ENCODE measurements around the gene OSBPL8.

OSBPL8 gene

DNA sequence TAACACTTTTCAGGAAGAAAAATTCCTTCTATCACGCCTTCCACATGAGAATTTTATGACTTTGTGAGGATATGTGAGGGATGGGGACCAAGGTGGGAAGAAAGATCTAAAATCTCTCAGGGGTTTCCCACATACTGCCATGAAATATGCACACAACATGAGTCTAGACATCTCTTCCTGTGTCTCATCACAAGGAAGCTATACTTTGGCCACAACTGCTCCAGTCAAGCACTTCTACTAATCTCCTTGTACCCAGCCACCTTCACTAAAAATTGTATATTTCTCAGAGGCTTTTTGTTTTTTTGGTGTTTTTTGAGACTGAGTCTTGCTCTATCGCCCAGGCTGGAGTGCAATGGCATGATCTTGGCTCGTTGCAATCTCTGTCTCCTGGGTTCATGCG is 3.2 kb downstream of the OSBPL8 start:
- no peak for ATAC-seq
- DNase-seq, result no peak

DNA sequence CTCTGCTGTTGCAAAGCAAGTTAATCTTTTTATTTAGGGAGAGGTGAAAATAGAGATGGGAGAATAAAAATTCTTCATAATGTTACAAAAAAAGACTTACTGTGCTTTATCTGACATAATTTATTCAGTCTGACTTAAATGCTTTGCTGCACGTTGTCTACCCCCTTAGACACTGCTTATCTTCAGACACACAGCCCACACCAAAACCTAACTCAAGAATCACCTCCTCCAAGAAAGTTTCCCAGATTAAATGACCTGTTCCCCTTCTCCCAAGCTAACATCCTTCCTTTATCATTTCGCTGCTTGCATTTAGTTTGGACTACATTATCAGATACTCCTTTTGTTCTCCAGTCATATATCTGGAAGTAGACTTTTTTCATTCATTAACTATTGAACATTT is 3.8 kb downstream of the OSBPL8 start:
- DNase-seq, result no peak
- ATAC-seq, result no peak

GRCh38 chr12:76555231-76555767 is 4.3 kb downstream of the OSBPL8 start:
- DNase-seq (no peak), ATAC-seq (no peak)

DNA sequence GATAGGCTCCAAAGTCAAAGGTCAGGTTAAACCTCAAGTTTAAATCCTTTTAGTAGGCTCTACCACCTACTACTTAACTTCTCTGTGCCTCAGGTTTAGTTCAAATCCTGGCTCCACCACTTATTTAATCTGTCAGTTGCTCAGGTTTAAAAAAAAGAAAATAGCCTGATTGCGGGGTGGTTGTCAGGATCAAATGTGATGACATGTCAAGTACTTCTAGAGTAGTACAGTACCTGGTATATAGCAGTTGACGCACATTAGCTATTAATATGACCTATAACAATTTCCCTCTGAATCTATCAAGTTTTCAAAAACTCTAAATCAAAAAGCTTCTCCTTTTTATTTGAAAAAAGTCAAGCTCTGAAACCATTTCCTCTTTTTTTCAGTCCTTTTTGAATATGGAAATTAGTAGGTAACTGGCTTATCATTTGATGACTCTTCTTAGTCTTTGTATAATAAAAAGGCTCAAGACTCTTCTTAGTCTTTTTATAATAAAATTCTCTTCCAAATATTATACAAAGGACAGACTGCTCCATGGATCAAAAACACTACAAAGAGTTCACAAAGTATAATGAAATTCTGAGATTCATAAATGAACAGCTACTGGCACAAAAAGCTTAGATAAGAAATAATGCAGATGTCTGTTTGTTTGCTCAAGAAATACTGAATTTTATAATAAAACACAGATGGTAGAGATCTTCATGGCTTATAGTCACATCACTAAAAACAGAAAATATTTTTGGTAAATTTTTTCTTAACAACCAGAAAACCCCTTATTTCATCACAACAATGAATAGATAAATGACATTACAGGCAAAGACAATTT is 5.0 kb downstream of the OSBPL8 start:
- DNase-seq (no peak), ATAC-seq (no peak)

GRCh38 chr12:76552343-76552938 is 7.1 kb downstream of the OSBPL8 start:
- DNase-seq, result no peak

DNA sequence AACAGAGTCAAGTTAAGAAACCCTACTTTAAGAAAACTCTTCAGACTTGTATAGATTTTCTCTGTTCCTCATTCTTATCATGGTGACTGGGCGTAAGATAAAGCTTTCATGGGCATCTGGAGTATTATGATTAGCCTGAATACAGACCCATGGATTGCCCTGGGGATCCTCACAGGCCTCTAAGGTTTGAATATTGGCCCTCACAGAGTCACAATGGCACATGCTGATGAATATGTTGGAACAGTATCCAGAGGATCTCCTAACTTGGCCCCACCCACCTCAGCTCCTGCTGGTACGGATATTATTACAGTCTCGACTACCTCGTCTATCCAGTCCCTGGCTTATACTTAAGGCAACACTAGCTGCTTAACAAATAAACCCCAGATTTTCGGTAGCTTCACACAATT is 8.1 kb downstream of the OSBPL8 start:
- DNase-seq (no peak), ATAC-seq (no peak)

More at GRCh38 chr12:76552343-76552938, 7.1 kb downstream of the OSBPL8 start:
- no peak for ATAC-seq

DNA sequence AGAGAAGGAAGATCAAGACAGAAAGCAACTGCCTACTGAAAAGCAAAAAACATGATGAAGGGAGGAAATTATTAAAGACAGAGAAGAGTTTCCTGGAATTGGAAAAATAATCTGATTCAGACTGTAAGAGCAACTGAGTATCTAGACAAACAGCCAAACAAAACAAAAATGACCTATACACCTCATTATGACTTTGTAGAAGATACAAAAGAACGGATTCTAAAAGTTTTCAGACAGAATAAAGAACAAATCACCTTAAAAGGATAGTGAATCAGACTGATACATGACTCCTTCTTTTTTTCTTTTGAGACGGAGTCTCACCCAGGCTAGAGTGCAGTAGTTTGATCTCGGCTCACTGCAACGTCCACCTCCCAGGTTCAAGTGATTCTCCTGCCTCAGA is 10.4 kb downstream of the OSBPL8 start:
- DNase-seq (no peak), ATAC-seq (no peak)

DNA sequence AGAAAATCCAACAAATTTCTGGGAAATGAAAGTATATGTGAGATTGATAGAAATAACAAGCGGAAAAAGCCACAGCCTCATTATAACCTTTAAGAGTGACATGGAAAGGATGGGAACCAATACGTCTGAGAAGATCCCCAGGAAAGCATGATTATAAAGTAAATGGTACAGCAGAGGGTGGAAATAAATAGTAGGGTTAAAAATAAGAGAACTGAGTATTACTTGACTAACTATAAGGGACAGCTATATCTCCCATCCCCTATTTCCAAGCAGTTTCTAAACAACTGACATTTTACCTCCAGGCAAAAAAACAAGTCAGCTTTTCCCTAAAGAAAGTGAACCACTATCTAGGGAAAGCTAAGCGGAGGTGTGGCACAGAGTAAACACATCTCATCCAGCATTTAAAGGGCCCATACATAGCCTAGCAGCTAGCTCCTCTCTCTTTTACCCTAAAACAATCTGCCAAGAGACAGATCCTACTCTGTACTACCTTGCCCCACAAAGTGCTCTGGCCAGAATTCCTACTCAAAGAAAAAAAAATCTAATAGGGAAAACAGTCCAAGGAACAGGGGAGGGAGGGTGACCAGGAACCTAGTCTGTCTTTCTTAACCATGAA is 11.2 kb downstream of the OSBPL8 start:
- no peak for ATAC-seq
- no peak for DNase-seq

DNA sequence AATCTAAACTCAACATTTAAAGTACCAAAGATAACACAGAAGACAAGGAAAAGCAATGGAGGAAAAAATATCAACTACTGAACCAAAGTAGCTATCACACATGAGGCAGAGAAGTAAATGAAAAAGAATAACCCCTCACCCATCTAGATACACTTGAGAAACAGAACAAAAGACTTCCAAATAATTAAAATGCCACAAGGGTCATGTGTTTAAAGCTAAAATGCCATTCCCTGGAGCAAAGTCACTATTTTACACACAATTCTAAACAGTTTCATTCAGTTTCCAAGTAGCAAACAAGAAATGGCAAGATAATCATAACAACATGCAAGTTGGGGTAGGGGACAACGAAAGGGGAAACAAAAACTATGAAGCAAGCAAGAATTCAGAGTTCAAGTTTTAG is 12.0 kb downstream of the OSBPL8 start:
- ATAC-seq (no peak), DNase-seq (no peak)

GRCh38 chr12:76546889-76547288 is 12.7 kb downstream of the OSBPL8 start:
- no peak for DNase-seq
- no peak for ATAC-seq

GRCh38 chr12:76545486-76545885 is 14.1 kb downstream of the OSBPL8 start:
- DNase-seq (no peak), ATAC-seq (peak; percentile 23)

GRCh38 chr12:76544601-76545261 is 14.8 kb downstream of the OSBPL8 start:
- no peak for DNase-seq
- peak; percentile 76 for ATAC-seq

DNA sequence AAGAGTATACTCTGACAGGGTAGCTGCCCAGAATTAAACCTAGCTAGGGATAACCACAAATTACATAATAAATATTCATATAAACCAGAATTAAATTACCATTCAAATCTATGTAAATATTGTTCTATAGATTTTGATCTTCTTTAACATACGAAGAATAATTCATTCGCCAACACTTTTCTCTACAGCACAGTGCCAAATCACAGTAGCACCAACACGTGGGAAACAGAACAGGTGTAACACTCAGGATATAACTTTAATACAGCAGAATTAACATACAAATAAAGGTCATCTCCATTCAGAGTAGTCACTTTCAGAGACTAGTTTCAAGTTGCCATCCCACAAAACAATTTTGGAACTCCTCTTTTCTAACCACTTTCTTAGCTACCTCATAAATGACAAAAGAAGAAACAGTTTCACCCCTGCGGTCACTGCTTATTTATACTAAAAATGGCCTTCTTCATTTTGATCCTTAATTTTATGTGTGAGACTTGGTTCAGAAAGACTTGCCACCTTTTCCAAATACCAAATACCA is 15.7 kb downstream of the OSBPL8 start:
- no peak for ATAC-seq

GRCh38 chr12:76542908-76543307 is 16.7 kb downstream of the OSBPL8 start:
- ATAC-seq (no peak), DNase-seq (no peak)

More for the DNA sequence above, 15.7 kb downstream of the OSBPL8 start:
- no peak for DNase-seq

GRCh38 chr12:76539727-76540126 is 19.8 kb downstream of the OSBPL8 start:
- DNase-seq (no peak), ATAC-seq (no peak)

DNA sequence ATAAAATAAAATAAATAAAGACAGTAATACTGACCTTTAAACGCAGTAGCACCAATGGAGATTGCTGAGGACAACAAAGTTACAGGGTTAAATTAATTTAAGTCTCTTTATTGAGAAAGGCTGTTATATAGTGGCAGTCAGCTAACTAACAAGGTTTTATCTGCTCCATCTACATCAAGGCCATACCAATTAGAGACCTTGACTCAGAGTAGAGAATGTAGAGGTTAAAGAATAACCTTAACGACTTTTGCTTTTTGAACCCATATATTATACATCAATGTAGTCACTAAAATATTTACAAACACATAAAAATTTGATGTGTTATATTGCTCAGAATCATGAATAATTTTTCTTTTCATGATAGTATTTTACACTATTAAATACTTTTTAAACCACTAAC is 21.6 kb downstream of the OSBPL8 start:
- DNase-seq, result no peak
- no peak for ATAC-seq

- no peak for ATAC-seq
- no peak for DNase-seq
Measured at GRCh38 chr12:76536546-76536945, 23.0 kb downstream of the OSBPL8 start.

GRCh38 chr12:76535170-76535569 is 24.4 kb downstream of the OSBPL8 start:
- DNase-seq, result no peak
- ATAC-seq, result no peak

GRCh38 chr12:76533331-76533730 is 26.2 kb downstream of the OSBPL8 start:
- no peak for ATAC-seq
- no peak for DNase-seq

DNA sequence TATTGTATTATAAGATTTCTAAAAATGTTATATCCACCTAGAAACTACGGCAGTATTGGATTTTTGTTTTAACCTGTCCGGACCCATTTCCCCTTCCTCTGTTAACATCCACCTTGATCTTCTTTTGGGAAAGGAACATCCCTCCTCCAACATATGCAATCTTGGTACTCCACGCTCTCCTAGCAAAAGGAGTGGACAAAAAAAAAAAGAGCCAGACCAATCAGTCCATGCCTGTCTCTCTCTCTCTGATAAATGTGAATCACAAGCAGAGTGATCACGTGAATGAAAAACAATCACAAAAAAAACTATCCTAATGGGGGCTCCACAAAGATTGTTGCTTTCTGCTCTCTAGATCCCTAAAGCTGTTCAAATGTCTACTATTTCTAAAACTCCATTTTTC is 27.1 kb downstream of the OSBPL8 start:
- DNase-seq (no peak), ATAC-seq (no peak)

- no peak for ATAC-seq
Measured at GRCh38 chr12:76531056-76531455, 28.5 kb downstream of the OSBPL8 start.

GRCh38 chr12:76530516-76530915 is 29.1 kb downstream of the OSBPL8 start:
- ATAC-seq (no peak), DNase-seq (no peak)

More at GRCh38 chr12:76531056-76531455, 28.5 kb downstream of the OSBPL8 start:
- DNase-seq, result no peak

Data from stimulated activated naive CD8-positive, alpha-beta T cell treated with anti-CD3 and anti-CD28 coated beads, Interleukin-15, Interleukin-2, amounts not matched to agents 100 U/mL and 50 U/mL, for 24 hours (primary cell).